ENCODE data around the gene C5orf52.
"Not testable (repeated sequence)": the region's sequence is repeated elsewhere in the genome, so short reads cannot be mapped to it uniquely, and the experiment has no call there.

C5orf52 gene

GRCh38 chr5:157727858-157728257 is 56.5 kb downstream of the C5orf52 start:
- FAIRE-seq, result not testable (repeated sequence)

Data from G401.6 (cell line).